ENCODE measurements around the gene C7orf57.

C7orf57 gene

DNA sequence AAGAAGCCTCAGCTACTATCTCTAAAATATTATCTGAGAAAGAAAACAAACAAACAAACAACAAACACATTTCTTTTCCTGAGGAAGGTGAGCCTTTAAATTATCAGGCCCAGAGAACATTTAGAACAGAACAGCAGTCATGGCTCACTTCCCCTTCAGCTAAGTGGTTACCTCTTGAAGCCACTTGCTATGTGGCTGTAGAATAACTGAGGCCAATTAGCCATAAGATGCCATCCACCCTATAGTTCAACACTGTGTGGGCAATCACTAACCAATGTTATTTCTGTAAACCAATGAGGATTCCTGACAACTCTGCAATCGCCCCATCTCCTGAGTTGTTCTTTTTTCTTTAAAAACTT is 50.1 kb downstream of the C7orf57 start:
- Histone ChIP-seq H3K27ac (ENCODE audit: low read length) (no peak overlapping the region; the same call in 1 of the 2 replicates), H3K9ac (ENCODE audit: low read length) (no peak overlapping the region), H3K4me1 (ENCODE audit: low read length) (peaks cover 31% of the 10 kb centered on the region)

DNA sequence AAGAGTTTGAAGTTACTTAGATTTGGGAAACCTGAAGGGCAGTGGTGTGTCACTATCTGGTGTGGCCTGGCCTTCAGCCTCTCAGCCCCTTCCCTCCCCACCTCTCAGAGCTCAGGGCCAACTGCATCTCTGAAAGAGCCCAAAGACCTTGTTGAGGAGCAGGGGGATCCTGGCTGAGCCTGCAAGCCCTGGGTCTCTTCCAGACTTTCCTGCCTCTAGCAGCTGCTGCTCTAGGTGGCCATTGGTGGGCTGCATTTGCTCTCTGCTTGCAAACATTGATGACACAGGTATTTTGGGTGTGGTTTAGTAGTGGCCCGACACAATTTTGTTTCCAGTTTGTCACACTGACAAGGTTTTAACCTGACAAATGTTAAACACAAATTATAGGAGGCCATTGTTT is 50.6 kb downstream of the C7orf57 start:
- no peak for DNase-seq
- H3K9ac ChIP-seq (ENCODE audit: low read length) = no peak overlapping the region
- H3K9me2 ChIP-seq (replicated peaks; ENCODE audit: insufficient read depth, low read length) = no peaks in the 10 kb centered on the region
- H3K4me3 ChIP-seq (ENCODE audit: low read length) = no peak overlapping the region
- no peak overlapping the region for H3K4me2 ChIP-seq (ENCODE audit: low read depth, low read length)
- H3K9me3 ChIP-seq (replicated peaks; ENCODE audit: insufficient read depth, low read length) = no peaks in the 10 kb centered on the region
- TF ChIP-seq EZH2 (optimal IDR thresholded peaks at IDR 0.05; ENCODE audit: low read depth, low read length) = no peak
- peaks cover 36% of the 10 kb centered on the region for H3K4me1 ChIP-seq (ENCODE audit: low read length)
- H3K27ac ChIP-seq (ENCODE audit: low read length) = no peak overlapping the region
- H3K79me2 ChIP-seq (ENCODE audit: low read length) = peaks cover 10% of the 10 kb centered on the region
- peaks cover 36% of the 10 kb centered on the region for H3F3A ChIP-seq (ENCODE audit: insufficient read depth, low read length)
- no peaks in the 10 kb centered on the region for H3K36me3 ChIP-seq (replicated peaks; ENCODE audit: insufficient read depth, low read length)
- H3K27me3 ChIP-seq (replicated peaks; ENCODE audit: insufficient read depth, low read length) = no peaks in the 10 kb centered on the region
- no peaks in the 10 kb centered on the region for H4K20me1 ChIP-seq (ENCODE audit: insufficient read depth, low read length)
- 0 out of 2 replicates have a peak overlapping the region, but pooled peaks have one; percentile 0 for H2AFZ ChIP-seq (ENCODE audit: low read length)

More for the DNA sequence above, 50.1 kb downstream of the C7orf57 start:
- no peak overlapping the region for H3K4me3 ChIP-seq (ENCODE audit: low read length)
- no peak overlapping the region for H3K4me2 ChIP-seq (ENCODE audit: low read depth, low read length)
- no peaks in the 10 kb centered on the region for H4K20me1 ChIP-seq (ENCODE audit: insufficient read depth, low read length)
- H3K9me2 ChIP-seq (replicated peaks; ENCODE audit: insufficient read depth, low read length) = no peaks in the 10 kb centered on the region
- DNase-seq = no peak
- H3K9me3 ChIP-seq (replicated peaks; ENCODE audit: insufficient read depth, low read length) = no peaks in the 10 kb centered on the region
- no peaks in the 10 kb centered on the region for H3K36me3 ChIP-seq (replicated peaks; ENCODE audit: insufficient read depth, low read length)
- H3F3A ChIP-seq (ENCODE audit: insufficient read depth, low read length) = peaks cover 36% of the 10 kb centered on the region
- H3K27me3 ChIP-seq (replicated peaks; ENCODE audit: insufficient read depth, low read length) = no peaks in the 10 kb centered on the region
- H2AFZ ChIP-seq (ENCODE audit: low read length) = no peak overlapping the region
- H3K79me2 ChIP-seq (ENCODE audit: low read length) = peaks cover 8% of the 10 kb centered on the region
- TF ChIP-seq EZH2 (optimal IDR thresholded peaks at IDR 0.05; ENCODE audit: low read depth, low read length) (no peak), EZH2phosphoT487 (IDR thresholded peaks at IDR 0.05; ENCODE audit: low read length) (no peak)
- TF ChIP-seq, protein P1, sequence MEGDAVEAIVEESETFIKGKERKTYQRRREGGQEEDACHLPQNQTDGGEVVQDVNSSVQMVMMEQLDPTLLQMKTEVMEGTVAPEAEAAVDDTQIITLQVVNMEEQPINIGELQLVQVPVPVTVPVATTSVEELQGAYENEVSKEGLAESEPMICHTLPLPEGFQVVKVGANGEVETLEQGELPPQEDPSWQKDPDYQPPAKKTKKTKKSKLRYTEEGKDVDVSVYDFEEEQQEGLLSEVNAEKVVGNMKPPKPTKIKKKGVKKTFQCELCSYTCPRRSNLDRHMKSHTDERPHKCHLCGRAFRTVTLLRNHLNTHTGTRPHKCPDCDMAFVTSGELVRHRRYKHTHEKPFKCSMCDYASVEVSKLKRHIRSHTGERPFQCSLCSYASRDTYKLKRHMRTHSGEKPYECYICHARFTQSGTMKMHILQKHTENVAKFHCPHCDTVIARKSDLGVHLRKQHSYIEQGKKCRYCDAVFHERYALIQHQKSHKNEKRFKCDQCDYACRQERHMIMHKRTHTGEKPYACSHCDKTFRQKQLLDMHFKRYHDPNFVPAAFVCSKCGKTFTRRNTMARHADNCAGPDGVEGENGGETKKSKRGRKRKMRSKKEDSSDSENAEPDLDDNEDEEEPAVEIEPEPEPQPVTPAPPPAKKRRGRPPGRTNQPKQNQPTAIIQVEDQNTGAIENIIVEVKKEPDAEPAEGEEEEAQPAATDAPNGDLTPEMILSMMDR (IDR thresholded peaks at IDR 0.05; ENCODE audit: low read length) = no peak

DNA sequence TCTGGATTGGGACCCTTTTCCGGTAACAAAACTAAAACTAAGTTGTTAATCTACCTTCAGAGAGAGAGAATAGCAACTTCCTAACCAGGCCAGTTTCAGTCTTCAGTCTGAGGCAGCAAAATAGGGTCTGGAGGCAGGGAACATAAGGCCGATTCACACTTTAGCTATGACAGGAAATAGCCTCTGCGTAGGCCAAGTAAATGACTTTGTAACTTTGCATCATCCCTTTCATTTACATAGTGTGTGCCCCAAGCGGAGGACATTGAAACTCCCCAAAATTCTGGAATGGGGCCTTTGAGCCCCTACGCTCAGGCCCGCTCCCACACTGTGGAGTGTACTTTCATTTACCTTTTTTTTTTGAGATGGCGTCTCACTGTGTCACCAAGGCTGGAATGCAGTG is 52.0 kb downstream of the C7orf57 start:
- Histone ChIP-seq H3K27me3 (replicated peaks; ENCODE audit: insufficient read depth, low read length) (no peaks in the 10 kb centered on the region), H3K9ac (ENCODE audit: low read length) (peak overlapping the region; percentile 88; the same call in 1 of the 2 replicates), H3K79me2 (ENCODE audit: low read length) (peaks cover 10% of the 10 kb centered on the region), H2AFZ (ENCODE audit: low read length) (peak overlapping the region; percentile 48), H4K20me1 (ENCODE audit: insufficient read depth, low read length) (no peaks in the 10 kb centered on the region), H3K4me1 (ENCODE audit: low read length) (peaks cover 36% of the 10 kb centered on the region), H3K9me2 (replicated peaks; ENCODE audit: insufficient read depth, low read length) (no peaks in the 10 kb centered on the region), H3K4me3 (ENCODE audit: low read length) (peak overlapping the region; percentile 26), H3K36me3 (replicated peaks; ENCODE audit: insufficient read depth, low read length) (no peaks in the 10 kb centered on the region), H3F3A (ENCODE audit: insufficient read depth, low read length) (peaks cover 36% of the 10 kb centered on the region), H3K4me2 (ENCODE audit: low read depth, low read length) (peak overlapping the region; percentile 88), H3K9me3 (replicated peaks; ENCODE audit: insufficient read depth, low read length) (no peaks in the 10 kb centered on the region), H3K27ac (ENCODE audit: low read length) (peak overlapping the region; percentile 99)
- TF ChIP-seq EZH2phosphoT487 (IDR thresholded peaks at IDR 0.05; ENCODE audit: low read length) = no peak
- TF ChIP-seq, protein P1 (IDR thresholded peaks at IDR 0.05; ENCODE audit: low read length) = no peak
- TF ChIP-seq EZH2 (optimal IDR thresholded peaks at IDR 0.05; ENCODE audit: low read depth, low read length) = no peak
- DNase-seq = peak; percentile 55

DNA sequence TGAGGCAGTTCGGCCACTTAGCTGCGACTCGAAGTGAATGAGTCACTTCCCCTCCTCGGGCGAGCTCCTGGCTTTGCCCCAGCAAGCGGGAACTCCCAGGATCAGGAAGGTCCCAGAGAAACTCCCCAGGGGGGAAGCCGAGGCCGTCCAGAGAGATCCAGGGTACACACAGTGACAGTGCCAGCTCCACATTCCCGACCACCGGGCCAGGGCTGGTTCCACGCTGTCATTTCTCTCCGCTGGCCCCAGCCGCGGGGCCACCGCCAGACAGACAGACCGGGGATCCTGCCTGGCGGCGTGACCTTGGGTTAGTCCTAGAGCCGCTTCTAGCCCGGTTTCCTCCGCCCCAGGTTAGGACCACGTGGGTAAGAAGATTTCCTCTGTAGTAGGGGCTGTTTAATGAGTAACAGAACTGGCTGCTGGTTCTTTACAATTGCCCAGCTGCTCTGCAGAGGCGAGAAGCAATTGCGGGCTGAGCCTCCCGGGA is 53.3 kb downstream of the C7orf57 start:
- Histone ChIP-seq H3K4me2 (ENCODE audit: low read depth, low read length) (peak overlapping the region; percentile 88), H3K4me1 (ENCODE audit: low read length) (peaks cover 36% of the 10 kb centered on the region), H3K27ac (ENCODE audit: low read length) (peak overlapping the region; percentile 99), H3K9me3 (replicated peaks; ENCODE audit: insufficient read depth, low read length) (no peaks in the 10 kb centered on the region), H3K9me2 (replicated peaks; ENCODE audit: insufficient read depth, low read length) (no peaks in the 10 kb centered on the region), H3K36me3 (replicated peaks; ENCODE audit: insufficient read depth, low read length) (no peaks in the 10 kb centered on the region), H3K4me3 (ENCODE audit: low read length) (peak overlapping the region; percentile 64), H3F3A (ENCODE audit: insufficient read depth, low read length) (peaks cover 36% of the 10 kb centered on the region), H4K20me1 (ENCODE audit: insufficient read depth, low read length) (no peaks in the 10 kb centered on the region), H3K79me2 (ENCODE audit: low read length) (peaks cover 10% of the 10 kb centered on the region), H2AFZ (ENCODE audit: low read length) (peak overlapping the region; percentile 71), H3K27me3 (replicated peaks; ENCODE audit: insufficient read depth, low read length) (no peaks in the 10 kb centered on the region), H3K9ac (ENCODE audit: low read length) (peak overlapping the region; percentile 88)
- DNase-seq = peak; percentile 74
- TF ChIP-seq, protein P1 (IDR thresholded peaks at IDR 0.05; ENCODE audit: low read length) = no peak
